H1 (cell line): Measurements from ENCODE around the gene CGA. TPM values are rescaled to one million over a fixed set of nuclear protein-coding genes. Genes with fewer than 3 reads are reported as not detected.

Experiments used
- CTCF ChIA-PET: fragments of 300-600 bp; sonication (Branson Sonifier 250); formaldehyde crosslinking; loops from one replicate; lab custom pipeline; 2021; ENCODE audit not compliant: partially characterized antibody; lab: Charles Lee
- POLR2A ChIA-PET: fragments of 300-600 bp; sonication (Branson Sonifier 250); formaldehyde crosslinking; loops from one replicate; lab custom pipeline; 2021; ENCODE audit warnings: inconsistent platforms; ENCODE audit not compliant: partially characterized antibody; lab: Charles Lee
- DNase-seq, 2 experiments: peaks; one replicate each; pipeline versions ENCODE4 v3.0.0 to v3.0.0-alpha.2; 2010 to 2022; ENCODE audit warnings: low spot score in 2 of 2, low read depth in 1 of 2, mixed read lengths in 1 of 2
- FAIRE-seq: peaks from 2 replicates; lab custom pipeline; 2011; peaks lifted over from hg19 to GRCh38; lab: Jason Lieb, UNC
- H2AFZ ChIP-seq: 2 replicates; pipeline ENCODE4 v1.8.1; 2012; ENCODE audit warnings: low read length, inconsistent platforms
- H2AK5ac ChIP-seq: 2 replicates; pipeline ENCODE4 v1.6.1; 2013; ENCODE audit warnings: low read depth, low read length
- H2BK120ac ChIP-seq: replicated peaks from 2 replicates; pipeline ENCODE3; 2013; ENCODE audit warnings: low read depth, low read length, inconsistent platforms
- H2BK12ac ChIP-seq: 2 replicates; pipeline ENCODE4 v1.6.1; 2013; ENCODE audit warnings: low read depth, low read length
- H2BK15ac ChIP-seq: 2 replicates; pipeline ENCODE4 v1.6.1; 2013; ENCODE audit warnings: low read length
- H2BK20ac ChIP-seq: 2 replicates; pipeline ENCODE4 v1.6.1; 2013; ENCODE audit warnings: low read length
- H2BK5ac ChIP-seq: 2 replicates; pipeline ENCODE4 v1.6.1; 2013; ENCODE audit warnings: low read depth, low read length
- H3K14ac ChIP-seq: 2 replicates; pipeline ENCODE4 v1.6.1; 2013; ENCODE audit warnings: inconsistent platforms; ENCODE audit not compliant: insufficient read length
- H3K18ac ChIP-seq: 2 replicates; pipeline ENCODE4 v1.6.1; 2013; ENCODE audit warnings: low read length; ENCODE audit errors: extremely low read depth
- H3K23ac ChIP-seq: 2 replicates; pipeline ENCODE4 v1.6.1; 2013; ENCODE audit warnings: inconsistent platforms; ENCODE audit not compliant: insufficient read length
- H3K23me2 ChIP-seq: 2 replicates; pipeline ENCODE4 v1.6.1; 2013; ENCODE audit warnings: low read depth, low read length
- H3K27ac ChIP-seq: 2 replicates; pipeline ENCODE4 v1.6.1; 2011; ENCODE audit warnings: low read depth, low read length, inconsistent platforms
- H3K27me3 ChIP-seq, 4 experiments: replicated peaks in 1 of 4; 1 replicate in 1 of 4; 2 replicates in 3 of 4; pipeline versions ENCODE4 v1.6.1 to v1.8.1; 2011 to 2013; ENCODE audit warnings: low read length in 3 of 4, mild to moderate bottlenecking in 3 of 4, inconsistent platforms in 2 of 4, mixed read lengths in 2 of 4, moderate library complexity in 1 of 4; ENCODE audit not compliant: control insufficient read depth in 3 of 4, insufficient read depth in 3 of 4; ENCODE audit errors: extremely low read depth in 1 of 4
- H3K36me3 ChIP-seq, 4 experiments: 2 replicates each; pipeline versions ENCODE4 v1.6.1 to v1.8.1; 2011 to 2013; ENCODE audit warnings: mild to moderate bottlenecking in 4 of 4, low read length in 3 of 4, moderate library complexity in 2 of 4, control low read depth in 1 of 4, inconsistent platforms in 1 of 4; ENCODE audit not compliant: insufficient read depth in 4 of 4, control insufficient read depth in 2 of 4
- H3K4ac ChIP-seq: replicated peaks from 2 replicates; pipeline ENCODE3; 2013; ENCODE audit warnings: low read length, low read depth, mixed read lengths, inconsistent platforms; ENCODE audit not compliant: insufficient read length
- H3K4me1 ChIP-seq, 4 experiments: replicated peaks in 1 of 4; 1 replicate in 1 of 4; 2 replicates in 3 of 4; pipeline versions ENCODE4 v1.6.1 to v1.8.1; 2011 to 2013; ENCODE audit warnings: low read length in 3 of 4, inconsistent platforms in 2 of 4, mixed read lengths in 1 of 4; ENCODE audit not compliant: insufficient read depth in 4 of 4, control insufficient read depth in 3 of 4
- H3K4me2 ChIP-seq, 2 experiments: 2 replicates each; pipeline versions ENCODE4 v1.6.1 to v1.8.1; 2011 to 2013; ENCODE audit warnings: low read depth in 2 of 2, low read length in 2 of 2, control low read depth in 1 of 2, inconsistent platforms in 1 of 2, mild to moderate bottlenecking in 1 of 2; ENCODE audit not compliant: insufficient read depth in 1 of 2
- H3K4me3 ChIP-seq, 4 experiments: fragments of 200-600, 300-600 bp in 1 of 4; sonication (generic), shearing (Covaris generic), sonication (Bioruptor Twin) in 1 of 4; 2 replicates each; pipeline versions ENCODE4 v1.5.1 to v1.8.1; 2011 to 2016; ENCODE audit warnings: low read length in 4 of 4, low read depth in 3 of 4, control low read depth in 2 of 4, inconsistent platforms in 2 of 4, mild to moderate bottlenecking in 2 of 4, mixed read lengths in 1 of 4, moderate library complexity in 1 of 4; ENCODE audit not compliant: insufficient read depth in 2 of 4; ENCODE audit errors: extremely low read depth in 1 of 4
- H3K56ac ChIP-seq: replicated peaks from 2 replicates; pipeline ENCODE3; 2013; ENCODE audit warnings: low read depth, mild to moderate bottlenecking, mixed read lengths, low read length, inconsistent platforms; ENCODE audit not compliant: insufficient read length
- H3K79me1 ChIP-seq: 2 replicates; pipeline ENCODE4 v1.6.1; 2013; ENCODE audit warnings: low read depth, low read length, control low read depth
- H3K79me2 ChIP-seq, 2 experiments: 2 replicates each; pipeline versions ENCODE4 v1.6.1 to v1.8.1; 2012 to 2013; ENCODE audit warnings: low read length in 2 of 2, mild to moderate bottlenecking in 2 of 2, inconsistent platforms in 1 of 2; ENCODE audit not compliant: insufficient read depth in 2 of 2, control insufficient read depth in 1 of 2
- H3K9ac ChIP-seq, 4 experiments: replicated peaks in 1 of 4; 1 replicate in 1 of 4; 2 replicates in 3 of 4; pipeline versions ENCODE4 v1.6.1 to v1.8.1; 2011 to 2013; ENCODE audit warnings: low read depth in 3 of 4, low read length in 3 of 4, control low read depth in 2 of 4, mild to moderate bottlenecking in 2 of 4, moderate library complexity in 2 of 4, inconsistent platforms in 1 of 4; ENCODE audit errors: extremely low read depth in 1 of 4
- H3K9me3 ChIP-seq, 2 experiments: 2 replicates each; pipeline versions ENCODE4 v1.6.1 to v1.8.1; 2012 to 2013; ENCODE audit warnings: mild to moderate bottlenecking in 2 of 2, moderate library complexity in 2 of 2, control low read depth in 1 of 2, inconsistent platforms in 1 of 2, low read depth in 1 of 2, low read length in 1 of 2, mixed read lengths in 1 of 2; ENCODE audit not compliant: insufficient read depth in 2 of 2
- H4K20me1 ChIP-seq, 2 experiments: replicated peaks in 1 of 2; 2 replicates each; pipeline versions ENCODE3 to v1.8.1; 2011 to 2013; ENCODE audit warnings: inconsistent platforms in 2 of 2, low read length in 2 of 2, mild to moderate bottlenecking in 1 of 2; ENCODE audit not compliant: insufficient read depth in 2 of 2, control insufficient read depth in 1 of 2
- H4K5ac ChIP-seq: 2 replicates; pipeline ENCODE4 v1.6.1; 2013; ENCODE audit warnings: low read length, low read depth, mixed read lengths, inconsistent platforms; ENCODE audit not compliant: insufficient read length
- H4K8ac ChIP-seq: 2 replicates; pipeline ENCODE4 v1.8.0; 2013; ENCODE audit warnings: mild to moderate bottlenecking, moderate library complexity, low read length, inconsistent platforms; ENCODE audit not compliant: insufficient read depth; ENCODE audit errors: extremely low read depth
- H4K91ac ChIP-seq: replicated peaks from 2 replicates; pipeline ENCODE3; 2013; ENCODE audit warnings: low read length, mixed read lengths, inconsistent platforms; ENCODE audit not compliant: insufficient read length
- EZH2 ChIP-seq: fragments of 200-600 bp; sonication (generic); IDR thresholded peaks from 2 replicates; pipeline ENCODE4 v1.7.1; 2012; ENCODE audit warnings: low read depth, mild to moderate bottlenecking, moderate library complexity, low read length, inconsistent platforms; ENCODE audit not compliant: severe bottlenecking
- MAFK ChIP-seq: IDR thresholded peaks from 2 replicates; pipeline ENCODE4 v1.6.1; 2012; ENCODE audit warnings: low read depth, mild to moderate bottlenecking, improper control_type of control experiment, low read length
- WGBS, 2 experiments: shearing (Covaris generic) in 1 of 2; methylation state at CpG; one replicate each; pipeline versions ENCODE4 v1.1.6 to v1.1.7; 2013 to 2015; ENCODE audit warnings: low lambda C conversion rate in 2 of 2, mixed read lengths in 2 of 2, inconsistent platforms in 1 of 2, low coverage in 1 of 2, missing lambda C conversion rate in 1 of 2; ENCODE audit not compliant: insufficient replicate concordance in 2 of 2, insufficient coverage in 1 of 2, insufficient read length in 1 of 2; ENCODE audit errors: extremely low coverage in 1 of 2, missing lambda C conversion rate in 1 of 2; 5-methylcytosine and 5-hydroxymethylcytosine counted together
- polyA plus RNA-seq, 7 experiments: library from polyadenylated mRNA; depleted of rRNA in 3 of 7; stranded (reverse) in 5 of 7; unstranded in 2 of 7; fragments of >200 nt in 5 of 7; fragments of 200-250 nt in 2 of 7; gene quantifications; 1 replicate in 5 of 7; 2 replicates in 1 of 7; 4 replicates in 1 of 7; pipeline versions ENCODE4 v1.2.1 to v1.2.3, GENCODE V29; 2011 to 2013; ENCODE audit warnings: missing spikeins in 2 of 7, mixed read lengths in 2 of 7
- total RNA-seq: library from RNA; stranded (reverse); fragmentation: NEBNext Ultra II Directional; extraction: Animal tissue kit (Norgen Biotek cat#: 25700); gene quantifications from 2 replicates; pipeline ENCODE4 v1.2.1, GENCODE V29; 2021

CGA gene
- total and polyA plus RNA-seq, 2 of the 8 experiments (the other 6 are each of a cell fraction or from before 2014, with no cell fraction given) = not detected

GRCh38 chr6:87102151-87102621, 7.3 kb upstream of the CGA start:
- no peaks in the 10 kb centered on the region for H3K79me2 ChIP-seq
- H2BK15ac ChIP-seq = no peak overlapping the region
- H3K14ac ChIP-seq = no peak overlapping the region
- 0 out of 2 replicates have a peak overlapping the region, but pooled peaks have one; percentile 89 for H2AFZ ChIP-seq
- no peak overlapping the region for H3K56ac ChIP-seq
- no peaks in the 10 kb centered on the region for H3K9me3 ChIP-seq
- no peaks in the 10 kb centered on the region for H3K79me1 ChIP-seq
- no peak overlapping the region for H2AK5ac ChIP-seq
- no peak overlapping the region for H3K23ac ChIP-seq
- no peaks in the 10 kb centered on the region for H3K36me3 ChIP-seq
- no peaks in the 10 kb centered on the region for H3K4me1 ChIP-seq
- POLR2A ChIA-PET = no interaction called here
- no peak overlapping the region for H4K5ac ChIP-seq
- no peak overlapping the region for H2BK20ac ChIP-seq
- CTCF ChIA-PET = interaction anchor here (2.4 kb wide), 1 partner anchor 23 kb away, joined by 5 read pairs; no protein-coding TSS in a partner anchor
- no peak overlapping the region for H3K4me3 ChIP-seq
- WGBS, 2 experiments = 86% methylated on average over 1 of the region's 1 CpG; no CpG with 5 or more reads in 1 of the 2 experiments
- DNase-seq = no peak
- H2BK12ac ChIP-seq = no peak overlapping the region
- H3K27ac ChIP-seq = no peak overlapping the region
- no peak for TF ChIP-seq EZH2
- no peak for TF ChIP-seq MAFK
- TF ChIP-seq, all 59 proteins: peak for 0
- Histone ChIP-seq H4K8ac (no peak overlapping the region), H2BK120ac (no peak overlapping the region), H3K4me2 (no peak overlapping the region), H3K9ac (no peak overlapping the region), H2BK5ac (no peak overlapping the region), H3K23me2 (no peaks in the 10 kb centered on the region), H4K91ac (no peak overlapping the region), H3K27me3 (no peaks in the 10 kb centered on the region), H3K18ac (no peak overlapping the region), H3K4ac (no peak overlapping the region), H4K20me1 (no peaks in the 10 kb centered on the region)
- no peak for FAIRE-seq
